ENCODE measurements around the gene LRP1. TPM values are rescaled to one million over a fixed set of nuclear protein-coding genes. Genes with fewer than 3 reads are reported as not detected.

Gene LRP1
- total RNA-seq, 4 donors from 2014 or later: 128 to 312 (median 207) TPM

DNA sequence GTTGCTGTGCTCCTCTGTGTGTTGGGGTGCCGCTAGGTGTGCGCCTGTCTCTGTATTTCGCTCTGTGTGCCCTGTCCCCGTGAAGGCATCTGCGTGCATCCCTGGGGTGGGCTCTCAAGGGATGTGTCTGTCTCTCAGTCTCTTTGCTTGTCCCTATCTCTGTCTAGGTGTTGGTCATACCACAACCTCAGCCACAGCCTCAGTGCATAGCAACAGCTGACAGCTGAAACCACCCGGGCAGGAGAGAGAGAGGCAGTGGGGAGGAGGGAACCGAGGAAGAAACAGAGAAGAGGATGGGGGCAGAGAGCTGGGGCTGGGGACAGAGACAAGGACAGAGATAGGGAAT, 87.4 kb downstream of the LRP1 start:
- H3K36me3 ChIP-seq: peaks cover 0 to 23% (median 0%) of the 10 kb centered on the region in 3 donors
- peaks cover 0 to 54% of the 10 kb centered on the region in 2 donors for H3K27me3 ChIP-seq
- TF ChIP-seq POLR2A (IDR thresholded peaks at IDR 0.05): no peak
- TF ChIP-seq, protein P1, sequence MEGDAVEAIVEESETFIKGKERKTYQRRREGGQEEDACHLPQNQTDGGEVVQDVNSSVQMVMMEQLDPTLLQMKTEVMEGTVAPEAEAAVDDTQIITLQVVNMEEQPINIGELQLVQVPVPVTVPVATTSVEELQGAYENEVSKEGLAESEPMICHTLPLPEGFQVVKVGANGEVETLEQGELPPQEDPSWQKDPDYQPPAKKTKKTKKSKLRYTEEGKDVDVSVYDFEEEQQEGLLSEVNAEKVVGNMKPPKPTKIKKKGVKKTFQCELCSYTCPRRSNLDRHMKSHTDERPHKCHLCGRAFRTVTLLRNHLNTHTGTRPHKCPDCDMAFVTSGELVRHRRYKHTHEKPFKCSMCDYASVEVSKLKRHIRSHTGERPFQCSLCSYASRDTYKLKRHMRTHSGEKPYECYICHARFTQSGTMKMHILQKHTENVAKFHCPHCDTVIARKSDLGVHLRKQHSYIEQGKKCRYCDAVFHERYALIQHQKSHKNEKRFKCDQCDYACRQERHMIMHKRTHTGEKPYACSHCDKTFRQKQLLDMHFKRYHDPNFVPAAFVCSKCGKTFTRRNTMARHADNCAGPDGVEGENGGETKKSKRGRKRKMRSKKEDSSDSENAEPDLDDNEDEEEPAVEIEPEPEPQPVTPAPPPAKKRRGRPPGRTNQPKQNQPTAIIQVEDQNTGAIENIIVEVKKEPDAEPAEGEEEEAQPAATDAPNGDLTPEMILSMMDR (IDR thresholded peaks at IDR 0.05): no peak
- H3K9me3 ChIP-seq: no peaks in the 10 kb centered on the region
- peak overlapping the region in 3 of 4 donors; percentile 46 to 55 (median 53) for H3K4me3 ChIP-seq
- H3K4me1 ChIP-seq: peaks cover 0 to 38% (median 21%) of the 10 kb centered on the region in 4 donors
- peak in 2 of 3 donors; percentile 33 to 64 for DNase-seq
- peak overlapping the region in 1 of 4 donors; percentile 49 for H3K27ac ChIP-seq

DNA sequence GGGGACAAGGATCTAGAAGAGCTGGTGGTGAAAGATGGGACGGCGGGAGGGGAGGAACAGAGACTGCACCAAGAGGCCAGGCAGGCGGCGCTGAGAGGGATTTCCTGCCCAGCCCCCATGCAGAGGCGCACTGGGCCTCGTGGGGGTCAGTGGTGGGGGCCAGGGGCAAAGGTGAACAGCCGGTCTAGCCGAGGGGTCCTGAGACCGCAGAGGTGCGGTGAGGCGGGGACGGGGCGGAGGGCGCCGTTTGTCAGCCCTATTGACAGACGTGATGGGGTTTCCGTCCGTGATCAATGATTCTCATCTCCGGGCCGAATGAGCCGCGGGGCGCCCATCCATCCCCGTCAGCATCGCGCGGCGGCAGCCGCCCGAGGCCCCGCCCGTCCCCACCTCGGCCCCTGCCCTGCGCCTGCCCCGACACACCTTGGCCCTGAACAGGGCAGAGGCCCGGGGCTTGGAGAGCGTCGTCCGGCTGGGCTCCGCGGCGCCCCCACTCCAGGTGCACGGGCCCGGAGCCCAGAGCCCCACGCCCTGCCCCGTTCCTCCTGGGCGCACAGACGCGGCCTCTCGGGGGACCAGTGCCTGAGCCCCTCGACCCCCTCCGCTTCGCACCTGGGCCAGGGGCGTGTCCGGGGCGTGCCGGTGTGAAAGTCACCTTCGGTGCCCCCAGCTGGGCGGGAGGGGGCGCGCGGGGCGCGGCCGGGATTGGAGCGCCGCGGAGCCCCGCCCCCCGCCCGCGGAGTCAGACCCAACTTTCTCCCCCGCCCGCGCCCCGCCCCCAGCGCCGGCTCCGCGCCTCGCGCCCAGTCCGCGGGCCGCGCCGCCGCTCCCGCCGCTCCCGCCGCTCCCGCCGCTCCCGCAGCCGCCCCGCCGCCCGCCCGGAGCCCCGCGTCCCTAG, 88.0 kb downstream of the LRP1 start, which contains the start of gene NXPH4:
Gene NXPH4, plus strand, starts transcription at position 781 of the 898 bp plus-strand sequence. CDS start 176 bp downstream, outside the sequence.
- H3K36me3 ChIP-seq: peaks cover 0 to 17% (median 0%) of the 10 kb centered on the region in 3 donors
- no peak for TF ChIP-seq POLR2A (IDR thresholded peaks at IDR 0.05)
- TF ChIP-seq, protein P1 (IDR thresholded peaks at IDR 0.05): no peak
- H3K9me3 ChIP-seq: no peaks in the 10 kb centered on the region
- peaks cover 0 to 60% of the 10 kb centered on the region in 2 donors for H3K27me3 ChIP-seq
- peak within 1 kb of the TSS in 1 of 4 donors; percentile 49 for H3K27ac ChIP-seq
- H3K4me3 ChIP-seq: peak within 1 kb of the TSS; percentile 28 to 55 (median 50)
- DNase-seq: peak; percentile 58 to 72 (median 66)
- peaks cover 0 to 38% (median 21%) of the 10 kb centered on the region in 4 donors for H3K4me1 ChIP-seq

DNA sequence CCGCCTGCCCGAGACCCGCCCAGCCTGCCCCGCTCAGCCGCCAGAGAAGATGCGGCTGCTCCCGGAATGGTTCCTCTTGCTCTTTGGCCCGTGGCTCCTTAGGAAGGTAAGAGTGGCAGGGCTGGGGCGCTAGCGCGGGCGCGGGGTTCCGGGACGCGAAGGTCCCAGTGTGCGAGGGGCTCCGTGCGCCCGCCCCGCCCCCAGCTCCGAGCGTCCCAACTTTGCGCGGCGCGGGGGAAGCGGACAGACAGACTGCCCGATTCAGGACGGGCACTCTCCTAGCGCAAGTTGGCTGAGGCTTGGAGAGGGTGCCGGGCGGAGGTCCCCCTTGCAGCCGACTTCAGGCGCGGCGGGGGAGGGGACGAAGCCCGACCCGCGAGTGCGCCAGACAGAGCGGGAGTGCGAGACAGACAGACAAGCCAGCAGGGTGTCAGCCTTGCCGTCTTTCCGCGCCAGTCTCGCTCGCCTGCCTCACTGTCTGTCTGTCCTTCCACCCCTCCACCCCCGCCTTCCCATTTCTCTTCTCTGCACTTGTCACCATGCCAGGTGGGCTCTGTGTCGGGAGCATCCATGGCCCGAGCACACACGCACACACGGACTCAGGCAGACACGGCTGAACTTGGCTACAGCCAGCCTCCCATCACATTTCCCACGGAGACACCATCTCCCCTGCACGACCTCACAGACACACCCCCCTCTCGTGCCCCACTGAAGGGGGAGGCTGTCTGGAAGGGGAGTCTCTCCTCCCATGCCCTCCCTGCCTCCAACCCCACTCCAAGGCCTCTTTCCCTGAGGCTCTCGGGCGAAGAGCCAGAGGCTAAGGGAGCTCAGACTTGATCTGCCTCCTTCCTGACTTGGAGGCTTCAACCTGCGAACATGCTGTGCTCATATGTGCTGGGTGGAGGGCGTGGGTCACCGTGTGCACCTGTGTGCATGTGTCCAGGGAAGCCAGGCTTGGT, 88.9 kb downstream of the LRP1 start:
- H3K36me3 ChIP-seq: peaks cover 0 to 7% (median 0%) of the 10 kb centered on the region in 3 donors
- no peaks in the 10 kb centered on the region for H3K9me3 ChIP-seq
- TF ChIP-seq POLR2A (IDR thresholded peaks at IDR 0.05): no peak
- TF ChIP-seq, protein P1 (IDR thresholded peaks at IDR 0.05): no peak
- H3K4me1 ChIP-seq: peaks cover 0 to 38% (median 21%) of the 10 kb centered on the region in 4 donors
- no peak for DNase-seq
- peak overlapping the region; percentile 28 to 55 (median 50) for H3K4me3 ChIP-seq
- no peak overlapping the region for H3K27ac ChIP-seq
- H3K27me3 ChIP-seq: peaks cover 0 to 69% of the 10 kb centered on the region in 2 donors

DNA sequence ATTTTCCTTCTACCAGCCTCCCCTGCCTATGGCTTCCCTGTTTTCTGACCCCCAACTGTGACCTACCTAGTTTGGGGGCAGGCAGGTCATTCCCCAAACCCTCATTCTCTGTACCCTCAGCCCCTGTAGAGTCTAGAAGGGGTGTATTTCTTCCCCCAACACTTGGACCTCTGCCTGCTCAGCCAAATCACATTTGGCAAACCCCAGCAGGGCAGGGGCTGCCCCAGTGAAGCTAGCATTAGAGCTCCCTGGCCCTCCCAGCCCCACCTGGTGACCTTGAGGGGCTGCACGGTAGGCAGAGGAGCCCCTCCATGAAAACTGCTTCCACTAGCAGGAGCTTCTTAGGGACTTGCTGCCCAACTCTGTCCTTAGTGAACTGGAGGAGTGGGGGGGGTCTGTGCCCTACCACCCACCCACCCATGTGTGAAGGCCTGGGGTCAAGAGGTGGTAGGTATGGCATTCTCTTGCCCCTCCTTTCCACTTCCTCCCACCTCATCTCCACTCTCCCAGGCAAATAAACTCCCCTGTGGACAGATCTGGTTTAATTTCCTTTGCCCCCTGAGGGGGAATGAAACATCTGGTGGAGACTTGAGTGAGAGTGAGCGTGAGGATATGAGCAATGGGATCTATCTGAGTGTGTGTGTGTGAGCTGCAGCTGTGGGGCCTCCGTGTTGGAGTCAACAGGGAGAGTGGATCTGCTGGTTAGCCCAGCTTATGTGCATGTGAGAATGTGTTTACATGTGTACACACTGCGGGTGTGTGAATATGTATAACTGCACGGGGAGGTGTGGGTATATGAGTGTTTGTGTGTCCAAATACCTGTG, 90.0 kb downstream of the LRP1 start:
- TF ChIP-seq, protein P1 (IDR thresholded peaks at IDR 0.05): no peak
- no peak for TF ChIP-seq POLR2A (IDR thresholded peaks at IDR 0.05)
- no peak for DNase-seq
- no peaks in the 10 kb centered on the region for H3K9me3 ChIP-seq

More for the DNA sequence above, 90.0 kb downstream of the LRP1 start:
- H3K36me3 ChIP-seq: no peaks in the 10 kb centered on the region
- H3K27me3 ChIP-seq: peaks cover 0 to 78% of the 10 kb centered on the region in 2 donors
- H3K27ac ChIP-seq: no peak overlapping the region
- no peak overlapping the region for H3K4me3 ChIP-seq
- H3K4me1 ChIP-seq: peaks cover 0 to 38% (median 21%) of the 10 kb centered on the region in 4 donors

All from Peyer's patch (tissue), 4 donors.